Measurements from ENCODE around the gene SLC11A1. TPM values are rescaled to one million over a fixed set of nuclear protein-coding genes. Genes with fewer than 3 reads are reported as not detected.

Gene SLC11A1
- total RNA-seq, 2 experiments from 2014 or later, result 0.13 to 0.15 TPM

Other genes starting within 250 kb of the SLC11A1 start
- gene CXCR1, start 215.3 kb upstream of the SLC11A1 start, total RNA-seq, result not detected
- gene ARPC2, start 165.1 kb upstream of the SLC11A1 start, total RNA-seq, result 100 to 1,000 TPM; 560 to 584 TPM
- gene GPBAR1, start 121.3 kb upstream of the SLC11A1 start, total RNA-seq, result under 1 TPM; 0.29 to 0.38 TPM
- gene AAMP, start 112.1 kb upstream of the SLC11A1 start, total RNA-seq, result 10 to 100 TPM; 96.2 to 98.7 TPM
- gene PNKD, start 111.8 kb upstream of the SLC11A1 start, total RNA-seq, result 10 to 100 TPM; 22.7 to 24.1 TPM
- gene TMBIM1, start 89.8 kb upstream of the SLC11A1 start, total RNA-seq, result 10 to 100 TPM; 82.9 to 86.4 TPM
- gene CATIP, start 25.4 kb upstream of the SLC11A1 start, total RNA-seq, result not detected
- gene CTDSP1, start 17.6 kb downstream of the SLC11A1 start, total RNA-seq, result 100 to 1,000 TPM; 100 to 104 TPM
- not detected for gene VIL1, start 36.9 kb downstream of the SLC11A1 start, total RNA-seq
- gene USP37, start 186.1 kb downstream of the SLC11A1 start, total RNA-seq, result 10 to 100 TPM; 30.7 to 33.2 TPM
- gene CNOT9, start 186.6 kb downstream of the SLC11A1 start, total RNA-seq, result 100 to 1,000 TPM; 135 to 138 TPM
- gene PLCD4, start 225.6 kb downstream of the SLC11A1 start, total RNA-seq, result under 1 TPM in 1 of 2 experiments, not detected in 1; 0.10 TPM